ENCODE results near the gene CAMP.

The CAMP gene

GRCh38 chr3:48214225-48214624, 9.1 kb upstream of the CAMP start:
- Histone ChIP-seq H3K27ac (no peak overlapping the region), H3K4me1 (no peaks in the 10 kb centered on the region)
- TF ChIP-seq CTCF (IDR thresholded peaks at IDR 0.05): no peak

GRCh38 chr3:48215019-48215418, 8.3 kb upstream of the CAMP start:
- Histone ChIP-seq H2AFZ (no peak overlapping the region), H3K4me3 (ENCODE audit: low read depth, low read length) (no peak overlapping the region), H3K36me3 (ENCODE audit: control insufficient read depth, insufficient read depth, low read length) (no peaks in the 10 kb centered on the region), H3K4me1 (no peaks in the 10 kb centered on the region), H3K79me2 (no peaks in the 10 kb centered on the region), H3K27ac (no peak overlapping the region), H3K27me3 (ENCODE audit: control insufficient read depth, insufficient read depth, low read length) (no peaks in the 10 kb centered on the region), H3K4me2 (ENCODE audit: low read length) (no peak overlapping the region), H3K9ac (no peak overlapping the region), H3K9me3 (ENCODE audit: control insufficient read depth, low read length) (no peaks in the 10 kb centered on the region)
- TF ChIP-seq CTCF (IDR thresholded peaks at IDR 0.05): no peak

More at GRCh38 chr3:48214225-48214624, 9.1 kb upstream of the CAMP start:
- Histone ChIP-seq H3K27me3 (ENCODE audit: control insufficient read depth, insufficient read depth, low read length) (no peaks in the 10 kb centered on the region), H3K4me3 (ENCODE audit: low read depth, low read length) (no peak overlapping the region), H2AFZ (no peak overlapping the region), H3K9ac (no peak overlapping the region), H3K9me3 (ENCODE audit: control insufficient read depth, low read length) (no peaks in the 10 kb centered on the region), H3K4me2 (ENCODE audit: low read length) (no peak overlapping the region), H3K79me2 (no peaks in the 10 kb centered on the region), H3K36me3 (ENCODE audit: control insufficient read depth, insufficient read depth, low read length) (no peaks in the 10 kb centered on the region)

- H3K4me1 ChIP-seq: no peaks in the 10 kb centered on the region
- no peak overlapping the region for H3K27ac ChIP-seq
- H3K79me2 ChIP-seq: no peaks in the 10 kb centered on the region
- H3K9ac ChIP-seq: no peak overlapping the region
- H3K4me2 ChIP-seq (ENCODE audit: low read length): no peak overlapping the region
- no peak overlapping the region for H3K4me3 ChIP-seq (ENCODE audit: low read depth, low read length)
- H3K9me3 ChIP-seq (ENCODE audit: control insufficient read depth, low read length): no peaks in the 10 kb centered on the region
- H2AFZ ChIP-seq: no peak overlapping the region
- no peaks in the 10 kb centered on the region for H3K36me3 ChIP-seq (ENCODE audit: control insufficient read depth, insufficient read depth, low read length)
- TF ChIP-seq CTCF (IDR thresholded peaks at IDR 0.05): no peak
- H3K27me3 ChIP-seq (ENCODE audit: control insufficient read depth, insufficient read depth, low read length): no peaks in the 10 kb centered on the region
Measured at GRCh38 chr3:48215466-48215865, 7.8 kb upstream of the CAMP start.

- H3K4me1 ChIP-seq: no peaks in the 10 kb centered on the region
- H3K4me2 ChIP-seq (ENCODE audit: low read length): no peak overlapping the region
- H3K4me3 ChIP-seq (ENCODE audit: low read depth, low read length): no peak overlapping the region
- H3K9ac ChIP-seq: no peak overlapping the region
- no peaks in the 10 kb centered on the region for H3K36me3 ChIP-seq (ENCODE audit: control insufficient read depth, insufficient read depth, low read length)
- no peak for TF ChIP-seq CTCF (IDR thresholded peaks at IDR 0.05)
- no peak overlapping the region for H2AFZ ChIP-seq
- H3K27ac ChIP-seq: no peak overlapping the region
- H3K9me3 ChIP-seq (ENCODE audit: control insufficient read depth, low read length): no peaks in the 10 kb centered on the region
- no peaks in the 10 kb centered on the region for H3K79me2 ChIP-seq
- no peaks in the 10 kb centered on the region for H3K27me3 ChIP-seq (ENCODE audit: control insufficient read depth, insufficient read depth, low read length)
Measured at GRCh38 chr3:48215876-48216275, 7.4 kb upstream of the CAMP start.

DNA sequence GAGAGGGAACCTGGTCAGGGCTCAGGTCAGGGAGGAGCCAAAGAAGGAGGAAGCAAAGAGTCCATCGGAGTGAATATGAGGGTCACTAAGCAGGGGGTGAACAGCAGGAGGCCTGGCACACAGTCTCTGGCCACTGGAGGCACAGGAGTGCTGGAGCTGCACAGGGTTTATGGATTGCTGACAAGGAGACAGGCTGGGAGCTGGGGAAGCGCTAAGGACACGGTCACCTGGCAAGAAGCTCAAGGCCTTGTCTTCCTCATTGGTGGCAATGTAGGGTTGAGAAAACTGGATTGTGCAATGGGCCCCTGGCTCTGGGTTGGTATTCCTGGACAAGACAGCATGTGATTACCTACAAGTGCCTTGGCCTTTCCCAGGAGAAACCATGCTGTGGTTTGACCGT, 5.8 kb upstream of the CAMP start:
- Histone ChIP-seq H3K79me2 (no peaks in the 10 kb centered on the region), H3K4me3 (ENCODE audit: low read depth, low read length) (no peak overlapping the region), H3K36me3 (ENCODE audit: control insufficient read depth, insufficient read depth, low read length) (no peaks in the 10 kb centered on the region), H3K4me1 (no peaks in the 10 kb centered on the region), H3K9ac (no peak overlapping the region), H3K4me2 (ENCODE audit: low read length) (no peak overlapping the region), H3K27me3 (ENCODE audit: control insufficient read depth, insufficient read depth, low read length) (no peaks in the 10 kb centered on the region), H2AFZ (no peak overlapping the region), H3K27ac (no peak overlapping the region), H3K9me3 (ENCODE audit: control insufficient read depth, low read length) (no peaks in the 10 kb centered on the region)
- no peak for TF ChIP-seq CTCF (IDR thresholded peaks at IDR 0.05)

All from parathyroid adenoma (tissue), 2 donors.